DND-41 (cell line): ENCODE results near the gene TBC1D17.

ENCODE experiments used
- ATAC-seq: fragments of 200-7000 bp; cut with Tn5 transposase; 3 replicates; pipeline ENCODE4 v1.9.1; 2021; ENCODE audit warnings: low read depth; ENCODE audit not compliant: insufficient read depth
- DNase-seq: peaks from one replicate; pipeline ENCODE4 v3.0.0-alpha.2; 2020
- H2AFZ ChIP-seq: 2 replicates; pipeline ENCODE4 v1.6.0; 2012; ENCODE audit warnings: low read depth, low read length
- H3K27ac ChIP-seq: 2 replicates; pipeline ENCODE4 v1.5.1; 2012; ENCODE audit warnings: low read length, inconsistent platforms
- H3K27me3 ChIP-seq: fragments of 200-600 bp; sonication (generic); 2 replicates; pipeline ENCODE4 v1.6.0; 2012; ENCODE audit warnings: low read length, mild to moderate bottlenecking, inconsistent platforms; ENCODE audit not compliant: insufficient read depth, poor library complexity
- H3K36me3 ChIP-seq: 2 replicates; pipeline ENCODE4 v1.5.1; 2012; ENCODE audit warnings: low read length, inconsistent platforms; ENCODE audit not compliant: insufficient read depth
- H3K4me1 ChIP-seq: 2 replicates; pipeline ENCODE4 v1.5.1; 2012; ENCODE audit warnings: mild to moderate bottlenecking, low read length; ENCODE audit not compliant: insufficient read depth
- H3K4me2 ChIP-seq: 2 replicates; pipeline ENCODE4 v1.6.0; 2012; ENCODE audit warnings: mild to moderate bottlenecking, moderate library complexity, low read length, inconsistent platforms; ENCODE audit not compliant: insufficient read depth
- H3K4me3 ChIP-seq, 2 experiments: fragments of 200-600 bp in 1 of 2; shearing (Covaris generic) in 1 of 2; 2 replicates each; pipeline ENCODE4 v1.5.1; 2012 to 2016; ENCODE audit warnings: inconsistent platforms in 2 of 2, low read length in 2 of 2, mild to moderate bottlenecking in 2 of 2, low read depth in 1 of 2, moderate library complexity in 1 of 2
- H3K79me2 ChIP-seq: 2 replicates; pipeline ENCODE4 v1.6.0; 2012; ENCODE audit warnings: low read length, inconsistent platforms; ENCODE audit not compliant: insufficient read depth
- H3K9ac ChIP-seq: 2 replicates; pipeline ENCODE4 v1.6.0; 2012; ENCODE audit warnings: low read depth, mild to moderate bottlenecking, inconsistent platforms, low read length, moderate library complexity
- H3K9me3 ChIP-seq: 2 replicates; pipeline ENCODE4 v1.5.1; 2012; ENCODE audit warnings: low read length, moderate library complexity, mild to moderate bottlenecking, inconsistent platforms; ENCODE audit not compliant: insufficient read depth, severe bottlenecking
- H4K20me1 ChIP-seq: 2 replicates; pipeline ENCODE4 v1.6.0; 2012; ENCODE audit warnings: low read length; ENCODE audit not compliant: insufficient read depth
- CTCF ChIP-seq: IDR thresholded peaks from 2 replicates; pipeline ENCODE4 v1.5.1; 2012; ENCODE audit warnings: borderline replicate concordance, low read length, moderate library complexity, mild to moderate bottlenecking; ENCODE audit not compliant: poor library complexity, severe bottlenecking; ENCODE audit errors: extremely low read depth
- EZH2 ChIP-seq: IDR thresholded peaks from 3 replicates; pipeline ENCODE4 v1.6.1; 2012; ENCODE audit warnings: borderline replicate concordance, low read depth, mild to moderate bottlenecking, moderate library complexity, low read length, inconsistent platforms; ENCODE audit not compliant: severe bottlenecking

The TBC1D17 gene

GRCh38 chr19:49875857-49876421 lies 1.6 kb upstream of the TBC1D17 start:
- H4K20me1 ChIP-seq = no peaks in the 10 kb centered on the region; the same call in 1 of the 2 replicates
- TF ChIP-seq CTCF = no peak
- no peak for TF ChIP-seq EZH2
- H3K9me3 ChIP-seq = no peaks in the 10 kb centered on the region
- ATAC-seq = peak; percentile 20; the same call in 1 of the 3 replicates
- peaks cover 34% of the 10 kb centered on the region for H3K36me3 ChIP-seq
- H3K4me1 ChIP-seq = peaks cover 39% of the 10 kb centered on the region
- peak overlapping the region; percentile 98 for H3K4me2 ChIP-seq
- peaks cover 39% of the 10 kb centered on the region for H3K79me2 ChIP-seq
- peak; percentile 71 for DNase-seq
- peak overlapping the region; percentile 78 to 86 for H3K4me3 ChIP-seq
- H2AFZ ChIP-seq = peak overlapping the region; percentile 87
- H3K9ac ChIP-seq = peak overlapping the region; percentile 93
- H3K27me3 ChIP-seq = no peaks in the 10 kb centered on the region
- peak overlapping the region; percentile 99 for H3K27ac ChIP-seq

GRCh38 chr19:49876422-49877019 lies 981 bp upstream of the TBC1D17 start:
- Histone ChIP-seq H3K4me3 (peak overlapping the region; percentile 78 to 86), H3K27ac (peak overlapping the region; percentile 99), H3K4me2 (peak overlapping the region; percentile 98), H3K9ac (peak overlapping the region; percentile 93), H3K4me1 (peaks cover 35% of the 10 kb centered on the region), H4K20me1 (no peaks in the 10 kb centered on the region; the same call in 1 of the 2 replicates), H2AFZ (peak overlapping the region; percentile 97), H3K79me2 (peaks cover 39% of the 10 kb centered on the region), H3K27me3 (no peaks in the 10 kb centered on the region), H3K9me3 (no peaks in the 10 kb centered on the region), H3K36me3 (peaks cover 34% of the 10 kb centered on the region)
- ATAC-seq (peak; percentile 66), DNase-seq (peak; percentile 98)
- no peak for TF ChIP-seq CTCF
- no peak for TF ChIP-seq EZH2

- TF ChIP-seq EZH2 = no peak
- TF ChIP-seq CTCF = no peak
- H2AFZ ChIP-seq = peak overlapping the region; percentile 89
- DNase-seq = peak; percentile 97
- H3K4me1 ChIP-seq = peaks cover 35% of the 10 kb centered on the region
- peak; percentile 75 for ATAC-seq
- peak overlapping the region; percentile 99 for H3K27ac ChIP-seq
- H3K4me3 ChIP-seq = peak overlapping the region; percentile 48 to 86
- H3K4me2 ChIP-seq = peak overlapping the region; percentile 98
- H3K9ac ChIP-seq = peak overlapping the region; percentile 93
- no peaks in the 10 kb centered on the region; the same call in 1 of the 2 replicates for H4K20me1 ChIP-seq
- peaks cover 48% of the 10 kb centered on the region for H3K36me3 ChIP-seq
- H3K79me2 ChIP-seq = peaks cover 39% of the 10 kb centered on the region
- no peaks in the 10 kb centered on the region for H3K27me3 ChIP-seq
- H3K9me3 ChIP-seq = no peaks in the 10 kb centered on the region
Measured at GRCh38 chr19:49877879-49878743, 609 bp downstream of the TBC1D17 start.
